ENCODE measurements around the gene SPTLC1.

Gene SPTLC1

DNA sequence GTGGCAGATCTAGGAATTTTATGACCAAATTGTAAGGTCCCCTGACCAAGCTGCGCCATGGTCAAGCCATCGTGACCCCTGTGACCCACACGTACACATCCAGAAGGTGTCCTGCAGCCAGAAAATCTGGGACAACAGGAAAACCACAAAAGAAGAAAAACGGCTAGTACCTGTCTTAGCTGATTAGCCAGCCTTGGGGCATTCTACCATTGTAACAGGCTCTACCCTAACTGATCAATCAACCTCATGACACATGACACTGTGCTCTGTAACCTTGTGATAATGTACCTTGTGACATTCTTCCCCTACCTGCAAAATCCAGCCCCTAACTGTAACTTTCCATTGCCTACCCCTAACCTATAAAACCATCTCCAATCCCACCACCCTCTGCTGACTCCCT, 43.6 kb downstream of the SPTLC1 start:
- no peak for DNase-seq

DNA sequence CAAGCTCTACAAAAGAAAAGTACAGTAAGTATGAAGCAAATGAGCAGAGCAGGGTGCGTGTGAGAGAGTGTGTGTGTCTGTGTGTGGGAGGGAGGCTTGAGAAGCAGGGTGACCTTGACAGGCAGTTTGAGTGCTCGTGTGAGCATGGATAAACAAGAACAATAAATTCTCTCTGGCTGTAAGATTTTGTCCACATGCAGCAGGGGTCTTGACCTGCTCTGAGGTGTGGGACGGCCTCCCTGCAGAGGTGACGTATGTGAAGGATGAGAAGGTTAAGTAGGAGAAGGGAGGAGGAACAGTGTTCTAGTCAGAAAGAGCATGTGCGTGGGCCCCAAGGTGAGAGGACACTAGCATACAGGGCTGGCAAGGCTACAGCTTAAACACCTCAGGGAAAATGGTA, 49.0 kb downstream of the SPTLC1 start:
- DNase-seq, result no peak

DNA sequence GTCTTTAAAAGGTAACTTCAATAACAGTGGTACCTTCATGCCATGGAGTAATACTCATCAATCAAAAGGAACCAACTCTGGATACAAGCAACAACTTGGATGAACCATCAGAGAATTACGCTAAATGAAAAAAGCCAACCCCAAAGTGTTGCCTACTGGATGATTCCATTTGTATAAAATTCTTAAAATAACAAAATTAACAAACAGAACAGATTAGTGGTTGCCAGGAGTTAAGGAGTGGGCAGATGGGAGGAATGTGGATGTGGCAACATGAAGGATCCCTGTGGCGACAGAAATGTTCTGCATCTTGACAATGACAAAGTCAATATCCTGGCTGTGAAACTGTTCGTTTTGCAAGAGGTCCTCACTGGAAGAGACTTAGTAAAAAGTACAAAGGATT, 50.5 kb downstream of the SPTLC1 start:
- no peak for DNase-seq

DNA sequence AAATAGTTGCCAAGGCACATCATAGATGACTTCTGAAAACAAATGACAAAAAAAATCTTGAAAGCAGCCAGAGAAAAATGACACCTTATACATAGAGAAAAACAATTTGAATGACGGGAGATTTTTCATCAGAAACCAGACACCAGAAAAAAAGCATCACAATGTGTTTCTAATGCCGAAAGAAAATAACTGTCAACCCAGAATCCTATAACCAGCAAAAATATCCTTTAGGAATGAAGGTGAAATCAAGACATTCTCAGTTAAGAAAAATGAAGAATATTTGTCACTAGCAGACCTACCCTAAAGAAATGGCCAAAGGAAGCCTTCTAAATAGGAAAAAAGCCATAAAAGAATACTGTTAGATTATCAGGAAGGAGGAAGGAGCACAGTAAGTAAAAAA, 54.0 kb downstream of the SPTLC1 start:
- DNase-seq, result no peak

DNA sequence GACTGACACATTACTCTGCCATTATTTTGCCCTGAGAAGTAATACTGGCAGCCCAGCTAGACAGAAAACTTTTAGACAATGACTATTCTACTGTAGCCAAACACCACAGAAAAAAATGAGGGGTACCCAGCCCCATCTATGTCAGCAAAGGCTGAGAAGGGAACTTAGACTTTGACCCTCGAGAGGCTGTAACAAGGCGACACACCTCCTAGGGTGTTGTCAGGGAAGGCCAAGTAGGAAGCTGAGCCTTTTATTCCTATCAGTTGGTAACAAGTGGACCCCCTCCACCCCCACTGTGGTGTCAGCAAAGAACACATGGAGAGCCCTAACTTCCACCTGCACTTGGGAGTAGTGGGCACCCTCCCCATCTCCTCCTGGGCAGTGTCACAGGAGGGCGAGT, 55.6 kb downstream of the SPTLC1 start:
- no peak for DNase-seq

DNA sequence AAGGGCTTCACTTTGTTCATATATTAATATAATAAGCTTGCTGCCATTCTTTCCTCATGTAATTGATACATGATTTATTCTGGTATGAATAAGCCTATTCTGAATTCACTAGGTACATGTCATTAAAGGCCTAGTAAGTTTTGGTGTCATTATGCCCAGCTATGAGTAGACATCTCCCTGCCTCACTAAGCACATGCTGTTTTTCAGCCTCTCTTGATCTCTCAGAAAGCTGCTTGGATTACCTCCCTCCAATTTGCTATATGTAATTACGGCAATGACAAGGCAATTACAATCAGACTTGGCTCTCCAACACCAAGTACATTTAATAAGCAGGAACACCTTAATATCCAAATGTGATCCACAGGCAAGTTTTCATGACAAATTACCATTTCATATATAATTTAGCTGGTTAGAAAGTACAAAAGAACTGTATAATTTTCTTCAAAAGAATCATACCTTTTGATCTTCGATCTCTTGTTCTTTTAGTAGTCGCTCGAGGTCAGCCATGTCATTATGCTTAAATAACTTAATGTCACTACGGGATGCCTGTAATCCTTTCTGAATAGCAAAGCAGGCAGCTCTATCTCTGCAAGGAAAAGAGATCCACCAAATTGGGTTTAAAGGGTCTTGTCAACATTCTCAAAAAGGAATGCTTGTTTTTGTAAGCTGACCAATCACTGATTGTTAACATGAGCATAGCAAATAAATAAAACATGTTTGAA, 56.3 kb downstream of the SPTLC1 start:
- DNase-seq, result no peak

DNA sequence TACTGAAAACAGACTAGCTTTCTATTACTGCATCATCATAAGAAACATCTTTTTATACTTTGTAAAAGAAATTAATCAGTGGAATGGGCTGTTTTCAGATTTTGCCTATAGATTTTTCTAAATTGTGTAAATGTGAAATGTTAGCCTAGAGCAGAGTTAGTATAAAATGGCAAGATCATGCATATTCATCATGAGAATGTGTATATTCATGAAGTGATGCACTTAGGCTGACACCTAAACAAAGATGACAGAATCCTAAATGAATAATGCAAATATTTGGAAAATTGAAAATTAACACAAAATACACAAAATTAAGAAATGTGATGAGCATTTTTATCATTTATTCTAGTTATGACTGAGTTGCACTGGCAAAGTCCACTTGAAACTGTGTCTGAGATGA, 57.2 kb downstream of the SPTLC1 start:
- DNase-seq, result no peak

DNA sequence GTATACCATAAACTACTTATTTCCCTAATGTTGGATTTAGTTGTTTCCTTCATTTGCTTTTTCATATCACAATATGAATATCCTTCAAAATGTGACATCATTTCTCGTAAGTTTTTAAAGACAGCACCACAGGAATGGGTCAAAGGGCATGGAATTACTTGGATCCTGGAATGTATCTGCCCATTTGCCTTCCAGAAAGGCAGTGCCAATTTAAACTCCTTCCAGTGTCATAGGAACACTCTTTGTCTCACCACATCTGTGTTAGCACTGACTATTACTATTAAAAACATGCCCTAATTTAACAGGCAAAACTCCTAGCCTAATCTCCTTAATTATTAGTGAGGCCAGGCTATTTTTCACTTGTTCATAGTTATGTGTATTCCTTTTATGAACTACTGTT, 58.0 kb downstream of the SPTLC1 start:
- DNase-seq, result no peak

DNA sequence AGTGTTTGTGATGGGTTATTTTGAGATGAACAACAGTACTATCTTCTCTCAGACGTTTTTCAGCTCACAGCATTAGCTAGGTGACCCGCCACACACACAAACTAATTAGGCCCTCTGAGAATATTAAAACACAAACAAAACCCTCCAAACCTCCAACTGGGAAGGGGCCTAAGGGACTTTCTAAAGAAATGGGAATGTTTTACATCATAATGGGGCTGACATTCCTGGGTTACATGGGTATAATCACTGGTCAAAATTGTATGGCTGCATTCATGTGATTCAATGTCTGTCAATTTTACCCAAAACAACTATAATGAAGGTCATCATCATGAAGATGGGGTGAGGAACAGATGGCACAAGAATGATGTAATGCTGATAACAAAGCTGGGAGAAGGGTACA, 59.6 kb downstream of the SPTLC1 start:
- no peak for DNase-seq

DNA sequence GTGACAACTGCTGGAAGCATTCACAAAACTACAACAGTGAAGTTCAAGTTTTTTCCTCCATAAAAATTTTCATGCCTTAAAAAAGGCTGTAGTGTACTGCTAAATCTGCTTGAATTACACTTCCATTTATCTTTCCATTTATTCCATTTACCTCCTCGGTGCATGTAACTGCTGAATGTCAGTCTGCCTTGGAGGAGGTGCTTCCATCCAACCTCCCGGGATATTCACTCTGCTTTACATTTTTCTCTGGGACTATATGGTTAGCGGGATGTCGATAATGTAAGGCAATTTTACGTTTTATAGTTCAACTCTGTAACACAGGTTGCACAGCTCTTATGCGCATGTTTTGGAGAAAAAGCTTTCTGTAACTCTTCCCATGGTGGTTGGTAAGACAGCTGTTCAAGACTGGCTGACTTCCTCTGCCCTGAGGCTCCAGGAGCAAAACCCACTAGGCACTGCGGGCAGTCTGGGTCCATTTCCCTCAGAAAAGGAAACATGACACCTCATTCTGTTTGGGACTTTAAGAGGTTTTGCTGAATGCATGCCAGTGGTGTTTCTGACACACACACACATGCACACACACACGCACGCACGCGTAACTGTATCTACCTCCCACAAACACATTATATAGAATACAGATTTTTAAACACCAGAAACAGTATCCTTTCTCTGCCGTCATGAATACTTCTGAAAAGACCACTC, 66.1 kb downstream of the SPTLC1 start:
- DNase-seq, result no peak

DNA sequence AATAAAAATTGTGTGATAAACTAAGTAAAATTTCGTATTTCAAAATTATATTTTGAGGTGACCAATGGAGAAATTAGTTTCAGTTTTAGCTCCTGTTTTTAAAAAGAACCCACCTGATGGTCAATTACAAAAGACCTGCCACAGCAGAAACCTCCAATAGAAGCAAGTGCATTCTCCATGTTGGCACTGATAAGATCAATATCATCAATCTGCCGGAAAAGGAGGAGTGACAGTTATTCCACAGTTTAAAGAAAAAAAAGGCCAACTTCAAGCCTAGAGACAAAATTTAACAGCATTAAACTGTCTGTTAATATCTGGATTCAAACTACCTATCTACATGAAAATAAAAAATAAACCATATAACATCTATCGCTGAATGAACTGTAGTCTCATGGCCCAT, 67.7 kb downstream of the SPTLC1 start:
- DNase-seq, result no peak

DNA sequence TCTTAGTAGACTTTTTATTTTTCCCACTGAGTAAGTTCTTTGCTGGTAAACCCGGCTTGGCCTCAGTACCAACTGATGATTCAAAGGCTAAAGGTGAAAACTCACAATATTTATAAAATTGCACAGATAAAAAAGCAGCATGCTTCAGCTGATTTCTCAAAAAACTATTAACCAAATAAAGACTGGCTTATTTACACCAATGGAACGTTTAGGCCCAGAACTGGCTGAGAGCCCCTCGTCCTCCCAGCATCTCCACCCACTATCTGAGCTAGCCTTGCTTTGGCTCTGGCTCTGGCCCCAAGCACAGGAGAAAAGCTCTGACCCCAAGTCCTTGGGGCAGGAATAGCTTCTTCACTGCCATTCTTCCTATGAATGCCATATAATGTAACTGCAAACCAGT, 68.5 kb downstream of the SPTLC1 start:
- DNase-seq, result no peak

DNA sequence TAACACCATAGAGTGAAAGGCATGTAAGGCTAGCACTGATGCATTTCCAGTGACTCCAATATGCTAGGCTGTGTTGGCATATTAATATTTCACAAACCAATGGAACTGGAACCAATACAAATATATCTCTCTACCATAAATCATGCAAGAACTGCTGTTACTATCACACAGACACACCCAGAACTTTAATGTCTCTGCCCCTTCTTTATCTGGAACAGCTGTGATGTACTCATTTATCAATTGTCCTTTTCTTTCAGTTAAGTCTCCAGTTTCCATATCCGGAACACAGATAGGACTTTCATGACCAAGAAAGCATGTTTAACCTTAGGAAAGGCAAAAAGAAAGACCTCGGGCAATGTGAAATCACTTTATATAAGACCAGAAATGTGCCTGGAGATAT, 70.3 kb downstream of the SPTLC1 start:
- no peak for DNase-seq

DNA sequence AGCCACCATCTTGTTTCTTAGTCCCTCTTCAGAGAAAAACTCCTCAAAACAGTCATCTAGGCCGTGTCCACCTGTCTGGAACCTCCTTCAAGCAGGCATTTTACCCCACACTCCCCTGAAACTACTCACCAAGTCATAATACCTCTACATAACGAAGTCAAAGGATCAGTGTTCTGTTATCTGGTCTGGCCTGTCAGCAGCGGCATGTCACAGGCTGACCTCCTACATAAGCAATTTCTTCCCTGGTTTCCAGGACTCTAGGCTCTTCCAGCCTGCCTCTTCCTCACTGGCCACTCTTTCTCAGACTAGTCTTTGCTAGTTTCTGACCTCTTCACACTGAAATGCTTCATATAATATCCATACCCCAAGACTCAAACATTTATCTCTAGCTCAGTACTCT, 72.2 kb downstream of the SPTLC1 start:
- DNase-seq, result no peak

DNA sequence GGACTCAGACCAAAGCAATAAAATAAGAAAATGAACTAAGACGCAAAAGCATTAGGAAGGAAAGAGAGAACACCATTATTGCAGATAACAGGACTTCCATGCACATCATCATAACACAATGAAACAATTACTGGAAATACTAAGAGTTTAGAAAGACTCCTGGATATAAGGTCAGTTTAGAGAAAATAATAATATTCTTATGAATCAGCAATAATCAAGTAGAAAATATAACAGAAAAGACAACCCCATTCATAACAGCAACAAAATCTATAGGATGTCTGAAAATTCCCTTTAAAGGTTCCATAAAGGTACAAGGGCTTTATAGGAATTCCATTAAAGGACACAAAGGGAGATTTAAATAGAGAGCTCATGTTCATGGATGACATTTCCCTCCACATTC, 73.0 kb downstream of the SPTLC1 start:
- no peak for DNase-seq

DNA sequence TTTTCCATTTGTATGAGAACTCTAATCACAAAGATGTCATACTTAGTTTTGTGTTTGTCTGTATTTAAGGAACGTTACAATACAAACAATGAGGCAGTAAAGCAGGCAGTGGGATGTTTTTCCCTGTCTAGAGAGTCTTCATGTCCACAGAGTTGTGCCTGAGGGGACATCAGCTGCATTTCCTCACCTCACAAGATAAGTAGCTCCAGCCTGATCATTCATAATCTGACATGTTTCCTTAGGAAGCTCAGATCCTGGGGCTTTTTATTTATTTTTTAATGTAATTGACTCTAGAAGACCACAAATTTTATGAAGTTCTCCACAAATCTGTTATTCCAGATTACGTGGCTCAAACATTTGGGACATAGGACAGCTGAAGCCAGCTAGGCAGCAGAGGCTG, 78.5 kb downstream of the SPTLC1 start:
- DNase-seq, result no peak

DNA sequence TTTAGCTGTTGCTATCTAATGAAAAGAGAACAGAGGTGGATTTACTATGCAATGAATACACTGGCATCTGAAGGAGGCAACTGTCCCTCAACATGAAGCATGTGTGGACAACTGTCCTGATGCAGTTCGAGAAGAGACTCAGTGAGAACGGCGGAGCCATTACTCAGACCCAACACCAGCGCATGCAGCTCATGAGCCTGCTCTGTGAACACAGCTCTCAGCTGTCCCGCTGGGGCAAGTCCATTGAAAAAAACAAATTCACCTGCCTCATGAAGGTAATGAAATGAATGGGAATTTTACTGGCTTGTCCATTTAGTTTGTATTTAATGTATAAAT, 78.8 kb downstream of the SPTLC1 start:
- no peak for DNase-seq

DNA sequence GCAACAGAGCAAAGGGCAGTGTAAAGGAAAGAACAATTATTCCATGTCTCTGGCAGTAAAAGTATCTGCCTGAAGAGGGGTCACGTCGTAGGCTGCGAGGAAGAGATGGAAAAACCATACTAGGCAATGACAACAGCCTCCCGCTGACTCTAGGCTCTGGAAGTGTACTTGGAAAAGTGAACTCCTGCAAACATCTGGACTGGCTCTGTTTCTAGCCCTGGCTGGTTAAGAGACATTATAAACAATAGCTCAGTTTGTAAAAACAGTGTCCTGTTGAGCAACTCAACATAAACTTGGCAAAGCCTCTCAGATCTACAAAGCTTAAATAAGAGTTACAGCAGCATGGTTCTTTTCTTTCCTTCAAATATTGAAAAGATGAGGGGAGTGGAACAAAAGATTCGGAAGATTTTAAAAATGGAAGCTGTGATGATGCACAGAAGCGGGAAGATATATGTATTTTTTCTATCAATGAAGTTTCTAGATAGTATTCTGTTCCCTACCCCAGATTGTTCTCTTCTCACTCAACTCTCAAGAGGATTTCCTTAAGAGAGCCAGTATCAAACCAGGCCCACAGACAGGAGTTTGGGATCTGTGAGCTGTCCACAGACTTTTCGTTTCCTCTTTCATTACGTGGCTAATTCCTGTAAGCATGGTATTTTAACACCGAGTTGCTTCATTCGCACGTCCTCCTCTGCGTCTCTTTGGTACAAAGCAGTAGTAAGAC, 79.4 kb downstream of the SPTLC1 start:
- no peak for DNase-seq

DNA sequence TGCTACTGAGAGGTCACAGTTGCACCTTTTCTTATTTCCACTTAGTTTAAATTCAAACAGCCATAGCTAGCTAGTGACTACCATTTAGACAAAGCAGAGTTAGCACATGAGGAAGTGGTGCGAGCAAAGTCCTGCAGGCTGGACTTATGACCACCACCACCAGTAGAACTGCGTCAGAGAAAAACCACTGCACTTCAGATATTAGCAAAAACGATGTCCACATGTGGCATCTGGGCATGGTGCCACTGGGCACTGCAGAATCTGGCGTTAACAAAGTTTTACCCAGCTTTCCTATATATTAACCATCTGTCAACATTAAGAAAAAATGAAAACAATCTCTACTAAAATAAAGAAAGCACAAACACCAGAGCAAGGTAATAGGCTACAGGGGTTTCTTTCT, 80.1 kb downstream of the SPTLC1 start:
- no peak for DNase-seq

DNA sequence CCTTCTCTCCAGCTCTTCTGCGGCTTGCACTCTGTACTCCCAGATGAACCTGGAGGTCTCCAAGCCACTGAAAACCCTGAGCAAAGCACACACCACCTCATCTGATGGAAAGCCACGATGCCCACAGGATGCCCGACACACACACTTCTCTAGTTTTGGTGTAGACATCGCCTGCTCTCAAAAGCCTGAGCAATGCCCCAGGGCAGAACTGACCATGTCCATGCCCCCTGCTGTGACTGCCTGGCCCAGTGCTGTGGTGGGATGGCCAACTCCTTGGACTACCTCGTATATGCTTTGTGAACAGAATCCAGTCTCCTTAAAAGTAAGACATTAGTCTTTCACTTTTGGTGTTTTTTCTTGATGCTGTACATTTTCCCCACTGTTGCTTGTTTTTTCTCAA, 81.2 kb downstream of the SPTLC1 start:
- DNase-seq, result no peak

DNA sequence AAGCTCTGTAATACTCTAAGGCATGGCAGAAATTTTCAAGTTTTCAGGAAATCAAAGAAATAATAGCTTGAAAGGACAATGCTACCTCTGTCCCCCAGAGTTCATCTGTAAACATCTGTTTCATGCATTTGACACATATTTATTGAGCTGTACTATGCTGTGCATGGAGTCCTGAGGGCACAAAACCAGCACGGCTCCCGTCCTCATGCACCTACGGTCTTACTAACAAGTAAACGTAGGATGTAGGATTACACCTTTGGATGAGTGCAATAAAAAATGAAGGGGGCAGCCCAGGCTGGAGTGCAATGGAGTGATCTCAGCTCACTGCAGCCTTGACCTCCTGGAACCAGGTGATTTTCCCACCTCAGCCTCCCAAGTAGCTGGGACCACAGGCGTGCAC, 81.9 kb downstream of the SPTLC1 start:
- no peak for DNase-seq

DNA sequence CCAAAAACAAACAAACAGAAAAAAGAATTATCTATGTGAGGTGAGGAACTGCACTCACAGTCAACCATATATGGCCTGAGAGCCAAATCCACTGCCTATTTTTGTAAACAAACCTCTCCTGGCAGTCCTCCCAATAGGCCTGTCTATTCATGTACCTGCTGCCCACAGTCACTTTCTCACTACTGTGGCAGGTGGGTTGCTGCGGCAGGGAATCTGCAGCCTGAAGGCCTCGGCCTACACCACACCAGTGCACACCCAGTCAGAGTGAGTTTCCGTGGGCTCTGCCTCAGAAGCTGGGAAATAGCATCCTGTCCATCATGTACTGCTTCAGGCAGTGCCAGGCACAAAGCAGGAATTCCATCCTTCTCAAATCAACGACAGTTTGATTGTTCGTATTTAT, 82.3 kb downstream of the SPTLC1 start:
- DNase-seq, result no peak

DNA sequence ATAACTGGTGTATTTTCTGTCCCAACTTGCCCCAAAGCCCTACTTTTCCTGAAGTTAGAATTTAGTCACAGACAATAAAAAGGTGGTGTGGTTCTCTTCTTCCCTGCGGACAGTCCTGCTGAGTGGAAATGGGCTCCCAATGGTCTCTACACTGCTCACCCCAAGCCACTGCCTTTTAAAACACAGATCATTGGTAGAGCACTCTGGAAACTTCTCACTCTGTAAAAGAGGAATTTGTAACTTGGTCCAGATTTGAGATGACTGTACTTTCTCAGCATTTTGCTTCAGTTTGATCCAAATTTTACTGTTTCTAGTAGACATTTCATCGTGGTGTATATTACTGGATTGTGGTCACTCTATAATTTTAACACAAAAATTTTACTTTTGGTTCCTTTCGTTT, 84.8 kb downstream of the SPTLC1 start:
- DNase-seq, result no peak

DNA sequence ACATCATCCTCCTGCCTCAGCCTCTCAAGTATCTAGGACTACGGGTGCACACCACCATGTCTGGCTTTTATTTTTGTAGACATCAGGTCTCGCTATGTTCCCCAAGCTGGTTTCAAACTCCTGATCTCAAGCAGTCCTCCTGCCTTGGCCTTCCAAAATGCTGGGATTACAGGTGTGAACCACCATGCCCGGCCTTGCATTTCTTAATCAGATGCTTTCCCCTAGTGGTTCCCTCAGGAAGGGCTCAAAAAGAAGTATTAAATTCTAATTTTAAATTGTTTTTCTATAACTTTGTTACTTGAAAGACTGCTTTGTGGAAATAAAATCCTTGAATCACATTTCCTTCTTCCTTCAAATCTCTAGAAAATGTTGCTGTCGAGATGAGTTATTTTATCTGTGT, 85.7 kb downstream of the SPTLC1 start:
- no peak for DNase-seq

All from CD4-positive, alpha-beta T cell treated with Interferon gamma for 1 hour (primary cell).